Left cardiac atrium (tissue), 4 donors: ENCODE measurements around the gene ZNF692. TPM values are rescaled to one million over a fixed set of nuclear protein-coding genes. Genes with fewer than 3 reads are reported as not detected.
"Not testable (repeated sequence)": the region's sequence is repeated elsewhere in the genome, so short reads cannot be mapped to it uniquely, and the experiment has no call there.

Experiments used
- ATAC-seq, 2 donors: fragments of 200-7000 bp; cut with Tn5 transposase; one replicate each; pipeline ENCODE4 v1.9.1; 2020; ENCODE audit warnings: mild to moderate bottlenecking in 2 of 2, moderate library complexity in 2 of 2
- DNase-seq: peaks from one replicate; pipeline ENCODE4 v3.0.0-alpha.2; 2020
- intact Hi-C, 2 donors: fragments of 100-400 bp; cut with DNase I; formaldehyde crosslinking; loops; one replicate each; pipeline versions ENCODE4 v1.14.1 to v1.15.1; 2022 to 2023
- total RNA-seq, 2 donors: library from RNA; stranded (reverse); fragmentation: NEBNext Ultra II Directional; extraction: Animal tissue kit (Norgen Biotek cat#: 25700); gene quantifications; one replicate each; pipeline ENCODE4 v1.2.1, GENCODE V29; 2021
- donor health status: DM: no; HTN: yes; CAD: no.
- donor health status: DM: no; HTN: yes; CAD: no; lungs with severe emphysema.
- donor health status: DM: yes; HTN: yes; CAD: no.
- donor health status: Dilated cardiomyopathy.

Gene ZNF692
- total RNA-seq, 2 donors from 2014 or later, result 16.3 to 22.3 TPM

DNA sequence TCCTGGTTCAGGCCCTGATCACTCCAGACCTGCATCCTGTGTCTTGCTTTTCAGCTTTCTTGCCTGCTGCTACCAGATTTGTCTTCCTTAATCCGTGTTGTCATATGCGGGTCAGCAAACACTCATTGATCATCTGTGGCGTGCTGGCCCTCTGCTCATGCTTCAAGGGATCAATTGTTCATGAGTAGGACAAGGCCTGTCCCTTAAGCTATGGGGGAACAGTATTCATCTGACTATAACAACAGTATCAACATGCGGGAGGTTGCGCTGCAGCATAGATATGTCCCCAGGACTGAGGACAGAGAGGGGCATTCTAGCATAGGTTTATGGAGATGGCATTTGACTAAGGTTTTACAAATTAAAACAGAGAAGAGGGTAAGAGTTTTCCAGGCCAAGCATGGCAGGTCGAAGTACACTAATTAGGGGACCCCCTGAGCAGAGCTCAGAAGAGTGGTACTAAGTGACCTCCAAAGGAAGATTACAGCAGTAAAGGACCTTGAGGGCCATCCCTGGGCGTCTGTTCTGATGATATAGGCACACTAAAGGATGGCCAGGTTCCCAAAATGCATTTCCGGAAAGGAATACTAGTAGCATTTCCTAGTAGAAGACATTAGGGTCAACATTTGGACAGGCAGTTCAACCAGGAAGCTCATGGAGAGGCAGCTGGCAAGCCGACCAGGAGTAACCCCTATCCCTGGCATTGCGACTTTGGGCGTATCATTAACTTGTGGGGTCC, 21.7 kb downstream of the ZNF692 start:
- intact Hi-C loops, result no loop called here
- ATAC-seq, result no peak
- no peak for DNase-seq

DNA sequence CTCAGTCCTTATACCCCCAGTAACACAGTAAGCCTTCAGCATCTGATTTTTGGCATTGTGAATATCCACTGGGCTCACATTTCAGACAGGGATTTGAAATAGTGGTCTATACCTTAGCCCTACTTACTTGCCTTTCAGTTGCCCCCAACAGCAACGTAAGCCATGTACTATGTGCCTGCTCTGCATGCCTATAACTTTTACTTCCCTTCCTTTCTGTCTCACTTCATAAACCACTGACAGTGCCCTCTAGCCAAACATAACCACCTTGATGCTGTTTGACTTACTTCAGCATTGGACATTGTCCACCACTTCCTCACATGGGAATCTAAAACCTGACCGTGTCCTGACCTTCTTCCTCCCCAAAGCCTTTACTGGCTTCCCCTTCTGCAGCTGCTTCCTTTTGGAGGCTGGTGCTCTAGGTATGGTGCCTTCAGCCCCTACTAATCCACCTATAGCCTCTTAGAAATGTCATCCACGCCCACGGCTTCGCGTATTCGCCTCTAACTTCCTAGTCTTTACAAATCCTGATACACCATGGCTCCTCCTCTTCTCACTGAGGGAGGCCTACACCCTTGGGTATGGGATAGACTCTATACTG, 24.4 kb downstream of the ZNF692 start:
- intact Hi-C loops, result no loop called here
- ATAC-seq (no peak), DNase-seq (no peak)

DNA sequence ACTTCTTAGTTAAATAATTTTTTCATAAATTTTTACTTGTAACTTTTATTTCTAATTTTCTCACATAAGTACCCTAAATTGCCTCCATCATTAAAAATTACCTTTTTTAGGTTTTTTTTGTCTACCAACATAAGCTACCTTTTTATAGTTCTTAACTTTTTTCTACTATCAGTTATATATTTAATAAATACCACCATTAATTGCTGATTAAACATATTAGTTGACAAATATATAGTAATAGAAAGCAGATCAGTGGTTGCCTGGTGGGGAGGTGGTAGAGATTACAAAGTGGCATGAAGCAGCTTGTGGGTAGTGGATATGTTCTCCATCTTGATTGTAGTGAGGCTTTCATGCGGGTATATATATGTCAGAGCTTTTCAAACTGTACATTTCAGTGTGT, 27.0 kb downstream of the ZNF692 start:
- intact Hi-C loops, result no loop called here
- DNase-seq (no peak), ATAC-seq (no peak)

DNA sequence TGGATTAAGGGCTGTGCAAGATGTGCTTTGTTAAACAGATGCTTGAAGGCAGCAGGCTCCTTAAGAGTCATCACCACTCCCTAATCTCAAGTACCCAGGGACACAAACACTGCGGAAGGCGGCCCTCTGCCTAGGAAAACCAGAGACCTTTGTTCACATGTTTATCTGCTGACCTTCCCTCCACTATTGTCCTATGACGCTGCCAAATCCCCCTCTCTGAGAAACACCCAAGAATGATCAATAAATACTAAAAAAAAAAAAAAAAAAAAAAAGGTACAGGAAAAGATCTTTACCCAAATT, 28.2 kb downstream of the ZNF692 start:
- intact Hi-C loops, DNase-seq, ATAC-seq: not testable (repeated sequence)

DNA sequence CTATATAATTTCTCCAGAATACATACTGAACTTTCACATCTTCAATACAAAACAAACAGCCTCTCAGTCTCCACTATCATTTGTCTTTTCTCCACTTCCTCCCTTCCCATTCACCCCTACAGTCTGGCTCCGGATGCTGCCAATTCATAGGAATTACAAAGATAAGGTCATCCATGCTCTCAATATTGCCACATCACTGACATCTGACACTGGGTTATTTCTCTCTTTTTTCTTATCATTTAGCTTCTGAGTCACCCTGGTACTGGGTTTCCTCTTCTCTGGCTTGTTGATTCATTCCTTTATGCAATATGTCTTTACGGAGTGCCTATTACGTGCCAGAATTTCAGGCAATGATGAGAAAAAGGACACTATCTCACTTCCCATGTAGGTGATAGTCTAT, 30.0 kb downstream of the ZNF692 start:
- DNase-seq (no peak), ATAC-seq (peak in 1 of 2 donors; percentile 6)
- intact Hi-C loops, result no loop called here

DNA sequence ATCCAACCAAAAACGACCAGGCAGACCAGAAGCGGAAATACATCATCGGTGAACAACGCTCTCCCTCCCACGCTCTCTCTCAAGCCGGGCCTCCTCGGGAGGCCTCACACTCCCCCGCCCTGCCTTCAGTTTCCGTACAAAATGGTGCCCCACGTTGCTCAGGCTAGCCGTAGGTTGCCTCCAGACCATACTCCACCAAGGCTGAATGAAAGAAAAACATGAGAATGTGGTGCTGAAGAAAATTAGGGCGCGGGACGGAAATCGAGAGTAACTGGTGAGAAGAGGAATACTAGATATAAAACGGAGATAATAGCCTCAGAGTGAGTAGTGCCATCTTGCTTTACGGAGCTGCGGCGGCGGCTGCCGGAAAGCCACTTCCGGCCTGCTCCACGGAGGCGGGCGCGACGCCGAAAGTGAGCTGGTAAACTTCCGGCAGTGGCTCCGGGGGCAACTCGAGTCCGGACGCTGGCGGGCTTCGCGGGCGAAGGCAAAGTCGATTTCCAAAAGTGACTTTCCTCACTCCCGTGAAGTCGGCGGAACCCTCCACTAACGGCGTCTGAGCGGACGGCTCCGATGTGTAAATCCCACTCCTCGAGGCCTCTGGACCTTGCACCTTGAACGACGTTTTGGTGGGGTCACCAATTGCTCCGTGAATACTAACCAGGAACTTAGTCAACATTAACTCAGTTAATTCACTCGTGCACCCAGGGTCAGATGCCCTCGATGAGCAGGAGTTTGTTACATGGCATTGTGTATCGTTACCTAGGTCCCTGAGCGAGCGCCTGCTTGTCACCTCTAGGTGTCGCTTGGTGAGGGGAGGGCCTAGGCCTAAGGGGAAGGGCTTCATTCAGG, 32.8 kb downstream of the ZNF692 start, which contains the start of gene SH3BP5L:
Gene SH3BP5L (minus strand): TSS at position 7 of the 852 bp plus-strand sequence. CDS start 980 bp downstream, outside the sequence.
- intact Hi-C loops, result no loop called here
- DNase-seq (peak; percentile 94), ATAC-seq (peak; percentile 93 to 97)

DNA sequence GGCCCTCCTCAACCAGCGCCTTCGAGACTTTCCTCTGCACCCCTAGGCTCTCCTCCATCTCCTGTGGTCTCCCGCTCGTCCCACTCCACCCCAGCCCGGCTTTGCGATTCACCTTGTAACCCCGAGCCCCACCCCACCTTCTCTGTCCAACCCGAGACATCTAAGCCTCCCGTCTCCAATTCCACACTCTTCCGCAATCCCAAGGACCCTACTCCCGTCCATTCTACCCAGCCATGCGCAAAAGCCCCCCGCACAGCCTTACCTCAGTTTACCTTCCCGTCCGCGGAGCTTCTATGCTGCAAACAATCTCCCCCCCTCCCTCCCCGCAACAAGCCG, 33.3 kb downstream of the ZNF692 start:
- peak; percentile 3 to 6 for ATAC-seq
- DNase-seq, result no peak
- intact Hi-C loops, result no loop called here

DNA sequence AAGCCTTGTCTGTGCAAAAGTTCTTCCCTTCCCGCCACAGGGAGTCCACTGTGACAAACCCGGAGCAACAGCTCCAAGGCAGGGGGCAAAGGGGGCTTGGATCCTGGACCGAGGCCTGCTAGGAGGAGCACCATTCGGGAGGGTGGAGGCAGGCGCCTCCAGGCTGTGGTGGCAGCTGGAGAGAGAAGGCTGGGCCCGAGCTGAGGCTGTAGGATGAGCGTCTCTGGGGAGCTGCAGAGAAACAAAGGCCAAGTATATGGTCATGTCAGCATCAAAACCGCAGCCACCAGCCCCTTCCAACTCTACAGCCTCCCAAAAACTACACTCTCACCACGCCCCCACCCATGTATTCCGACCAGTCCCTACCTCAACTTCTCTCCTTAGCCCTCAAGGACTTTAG, 33.7 kb downstream of the ZNF692 start:
- intact Hi-C loops, result no loop called here
- ATAC-seq, result no peak
- DNase-seq, result no peak

DNA sequence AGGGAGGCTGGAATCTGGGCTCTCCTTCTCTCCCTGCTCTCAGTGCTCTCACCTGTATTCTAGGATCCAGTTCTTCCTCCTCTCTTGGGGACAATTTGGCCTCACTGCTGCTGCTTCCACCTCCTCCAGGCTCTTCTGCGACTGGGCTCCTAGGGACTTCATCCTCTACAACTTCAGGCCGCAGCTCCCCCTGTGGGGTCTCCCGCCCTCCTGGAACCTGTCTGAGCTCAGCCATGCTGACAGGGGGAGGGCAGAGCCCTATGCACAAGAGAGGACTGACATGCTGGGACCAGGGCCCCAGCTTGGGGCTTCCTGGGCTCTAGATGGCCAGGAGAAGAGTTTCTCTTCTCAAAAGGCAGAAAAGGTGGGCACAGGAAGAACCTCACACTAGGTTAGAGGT, 34.2 kb downstream of the ZNF692 start:
- intact Hi-C loops, result no loop called here
- no peak for ATAC-seq
- no peak for DNase-seq

DNA sequence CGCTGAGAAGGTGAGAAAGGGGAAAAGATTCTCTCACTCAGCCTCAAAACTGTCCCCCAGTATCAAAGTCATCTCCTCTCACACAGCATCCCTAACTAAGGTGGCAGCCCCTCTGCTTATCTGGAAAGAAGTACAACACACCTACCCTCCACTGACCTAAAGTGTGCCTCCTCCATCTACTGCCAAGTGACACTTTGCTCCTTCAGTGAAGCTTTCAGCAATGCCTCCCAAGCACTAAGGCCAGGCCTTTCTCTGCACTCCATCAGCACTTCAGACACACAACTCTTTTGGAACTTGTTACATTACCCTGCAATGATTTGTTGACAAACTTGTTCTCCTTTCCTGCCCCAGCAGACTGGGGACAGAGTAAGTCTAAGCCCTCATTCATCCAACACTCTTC, 34.6 kb downstream of the ZNF692 start:
- DNase-seq, result no peak
- ATAC-seq, result no peak
- intact Hi-C loops, result no loop called here

DNA sequence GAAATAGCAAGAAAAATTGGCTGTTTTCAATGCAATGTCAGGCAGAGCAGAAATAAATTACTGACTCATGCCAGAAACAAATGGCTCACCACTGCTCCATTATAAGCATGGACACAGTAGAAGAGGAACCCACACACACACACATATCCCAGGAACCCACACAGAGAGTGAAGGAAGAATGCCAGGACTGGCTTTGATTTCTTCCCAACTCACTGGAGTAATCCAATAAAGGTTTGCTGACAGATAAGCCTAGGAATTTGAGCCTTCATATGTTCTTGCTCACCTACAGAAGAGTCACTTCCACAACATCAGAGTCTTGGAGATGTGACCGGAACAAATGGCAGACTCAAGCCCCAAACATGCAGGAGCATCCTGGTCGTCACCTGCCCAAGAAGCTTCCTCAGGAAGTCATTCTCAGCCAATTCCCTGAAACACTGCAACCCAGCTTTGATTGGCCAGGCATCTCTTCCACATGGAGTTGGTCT, 35.3 kb downstream of the ZNF692 start:
- intact Hi-C loops, result no loop called here
- DNase-seq (no peak), ATAC-seq (no peak)

DNA sequence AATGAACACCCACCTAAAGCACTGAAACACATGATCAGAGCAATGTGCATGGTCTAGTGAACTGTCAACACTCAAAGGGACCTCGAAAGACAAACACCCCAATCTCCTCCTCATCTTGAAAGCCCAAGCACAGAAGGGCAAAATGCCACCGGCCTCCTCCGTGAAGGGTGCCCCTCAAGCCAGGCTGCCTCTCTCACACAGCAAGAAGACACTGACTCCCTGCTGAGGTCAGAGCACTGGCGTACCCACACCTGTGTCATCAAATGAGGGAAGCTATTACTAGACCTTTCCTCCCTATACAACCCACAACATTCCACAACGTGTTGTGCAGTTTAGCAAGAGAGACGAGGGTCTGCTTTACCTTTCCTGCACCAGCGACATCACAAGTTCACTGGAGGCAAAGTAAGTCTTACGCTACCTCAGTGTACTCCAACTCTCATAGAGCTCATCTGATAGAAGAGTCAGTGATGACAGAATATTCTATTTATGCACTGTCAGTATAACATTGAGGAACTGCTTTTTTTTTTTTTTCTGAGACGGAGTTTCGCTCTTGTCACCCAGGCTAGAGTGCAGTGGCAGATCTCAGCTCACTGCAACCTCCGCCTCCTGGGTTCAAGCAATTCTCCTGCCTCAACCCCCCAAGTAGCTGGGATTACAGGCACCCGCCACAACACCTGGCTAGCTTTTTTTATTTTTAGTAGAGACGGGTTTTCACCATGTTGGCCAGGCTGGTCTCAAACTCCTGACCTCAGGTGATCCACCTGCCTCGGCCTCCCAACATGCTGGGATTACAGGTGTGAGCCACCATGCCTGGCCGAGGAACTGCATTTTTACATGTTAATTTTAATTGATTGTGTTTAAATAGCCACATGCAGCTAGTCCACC, 36.5 kb downstream of the ZNF692 start:
- no peak for DNase-seq
- ATAC-seq, result no peak
- intact Hi-C loops, result no loop called here

DNA sequence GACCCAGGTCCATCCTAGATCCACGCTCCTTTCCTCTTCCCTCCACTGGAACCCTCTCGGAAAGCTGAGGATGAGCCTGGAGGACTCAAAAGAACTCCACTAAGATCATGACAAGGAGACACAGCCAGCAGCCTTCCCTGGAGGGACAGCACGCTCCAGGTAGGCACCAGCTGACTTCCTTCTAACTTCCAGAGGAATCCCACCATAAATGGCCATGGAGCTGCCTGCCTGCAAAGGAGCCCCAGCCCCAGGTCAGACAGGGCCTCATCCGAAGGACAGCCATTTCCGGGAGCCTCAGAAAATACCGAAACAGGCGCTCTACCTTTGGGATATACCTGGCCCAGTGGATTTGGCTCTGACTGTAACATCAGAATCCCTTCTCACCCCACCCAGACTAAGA, 37.2 kb downstream of the ZNF692 start:
- DNase-seq (no peak), ATAC-seq (no peak)
- intact Hi-C loops, result no loop called here

DNA sequence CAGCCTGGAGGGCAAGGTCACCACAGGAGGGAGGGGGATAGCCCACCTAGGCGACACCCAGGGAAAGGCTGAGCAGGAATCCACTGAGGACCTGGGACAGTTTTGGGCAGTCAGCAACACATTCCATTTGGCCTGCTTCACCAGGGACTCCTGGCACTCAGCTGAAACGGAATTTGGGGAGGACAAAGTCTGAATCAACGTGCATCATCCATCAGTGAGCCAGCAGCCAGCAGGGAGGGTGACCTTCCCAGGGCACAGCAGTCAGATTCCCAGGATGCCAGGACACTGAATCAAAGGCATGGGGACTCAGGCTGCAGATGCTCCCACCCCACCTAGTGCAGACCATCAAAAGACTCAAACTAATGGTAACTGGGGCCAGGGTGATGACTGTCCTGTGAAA, 37.8 kb downstream of the ZNF692 start:
- ATAC-seq, result peak in 1 of 2 donors; percentile 22
- intact Hi-C loops, result no loop called here
- DNase-seq, result no peak

DNA sequence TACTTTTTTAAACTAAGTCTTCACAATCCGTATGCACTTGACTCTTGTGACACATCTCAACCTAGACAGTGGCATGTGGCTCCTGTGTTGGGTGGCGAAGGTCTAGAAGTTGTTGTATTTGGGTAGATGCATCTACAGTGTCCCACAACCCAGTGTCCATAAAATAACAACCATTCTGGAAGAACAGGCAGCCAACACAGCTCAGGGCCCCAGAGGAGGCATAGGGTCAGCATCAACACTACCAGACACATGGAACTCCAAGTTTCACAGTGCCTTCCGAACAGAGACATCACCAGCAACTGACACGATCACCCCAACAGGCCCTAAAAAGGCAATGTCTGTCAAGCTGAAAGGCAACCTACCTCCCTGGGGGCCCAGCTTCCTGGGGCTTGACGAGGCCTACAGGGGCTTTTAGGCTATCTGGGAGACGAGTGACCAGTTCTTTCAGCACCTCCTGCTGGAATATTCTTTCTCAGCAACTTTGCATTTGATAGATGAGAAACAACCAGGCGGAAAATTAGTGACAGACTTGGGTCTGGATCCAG, 38.8 kb downstream of the ZNF692 start:
- ATAC-seq, result no peak
- intact Hi-C loops, result no loop called here
- no peak for DNase-seq

DNA sequence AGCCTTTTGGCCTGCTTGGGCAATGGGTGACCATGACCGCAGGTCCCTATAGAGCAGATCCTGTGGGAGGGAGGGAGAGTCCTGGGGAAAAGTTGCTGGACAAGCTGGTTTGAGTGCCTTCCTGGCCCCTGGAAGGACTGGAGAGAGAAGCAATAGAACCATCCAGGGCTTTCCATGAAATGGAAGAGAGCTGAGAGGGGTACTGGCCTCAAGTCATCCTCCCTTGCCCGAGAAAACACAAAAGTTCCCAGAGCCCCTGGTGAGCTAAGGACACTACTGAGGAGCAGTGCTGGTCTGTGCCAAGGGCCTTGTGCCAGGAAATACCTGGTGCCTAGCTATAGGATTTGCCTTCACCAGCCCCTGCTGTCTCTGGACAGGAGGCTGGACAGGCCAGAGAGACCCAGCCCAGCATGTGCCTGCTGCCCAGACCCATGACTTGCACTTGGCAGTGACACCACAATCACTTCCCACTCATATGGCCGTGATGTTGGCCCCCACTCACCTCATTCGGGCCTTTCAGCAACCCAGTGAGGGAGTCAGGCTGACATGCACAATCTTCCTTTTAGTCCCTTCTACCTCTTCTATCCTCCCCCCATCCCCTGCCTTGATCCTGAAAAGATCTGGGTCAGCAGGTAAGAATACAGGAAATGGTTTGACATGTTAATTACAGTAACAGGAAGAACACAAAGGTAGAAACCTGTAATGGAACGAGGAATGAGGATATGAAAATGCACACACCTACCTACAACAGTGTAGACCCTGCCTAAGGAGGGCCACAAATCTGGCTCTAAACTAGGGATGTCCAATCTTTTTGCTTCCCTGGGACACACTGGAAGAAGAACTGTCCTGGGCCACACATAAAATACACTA, 40.1 kb downstream of the ZNF692 start:
- DNase-seq (no peak), ATAC-seq (peak in 1 of 2 donors; percentile 33)
- intact Hi-C loops, result no loop called here

DNA sequence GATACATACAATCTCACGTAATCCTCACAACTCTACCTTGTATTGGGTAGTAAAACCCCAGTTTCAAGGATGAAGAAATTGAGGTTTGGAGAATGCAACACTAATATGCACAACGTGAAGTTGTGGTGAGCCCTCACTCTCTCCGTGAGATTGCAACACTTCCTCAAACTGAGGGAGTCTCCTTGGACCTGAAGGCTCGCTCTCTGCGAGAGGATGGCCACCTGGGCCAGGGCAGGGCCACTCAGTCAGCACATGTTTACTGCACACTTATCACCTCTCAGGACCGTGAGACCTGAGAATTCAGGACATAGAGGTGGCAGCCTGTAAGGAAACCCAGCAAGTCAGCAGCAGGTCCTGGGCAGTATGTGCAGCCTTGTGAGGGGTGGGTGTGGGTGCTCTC, 41.8 kb downstream of the ZNF692 start:
- ATAC-seq (no peak), DNase-seq (no peak)
- intact Hi-C loops, result no loop called here
